Thoracic aorta (tissue), 2 donors: ENCODE results near the gene TNFSF4. TPM values are rescaled to one million over a fixed set of nuclear protein-coding genes. Genes with fewer than 3 reads are reported as not detected.

Experiments used
- ATAC-seq: fragments of 150-250 bp; one replicate; pipeline ENCODE4 v1.8.0; 2017; ENCODE audit warnings: low read depth; ENCODE audit not compliant: insufficient number of reproducible peaks, low FRiP score
- DNase-seq: peaks from one replicate; pipeline ENCODE4 v3.0.0-alpha.2; 2020; ENCODE audit warnings: low spot score
- H3K27ac ChIP-seq, 2 donors: fragments of 200-600 bp; sonication (generic); 1 replicate in 1 of 2; 2 replicates in 1 of 2; pipeline ENCODE4 v1.5.1; 2016; ENCODE audit warnings: mild to moderate bottlenecking in 2 of 2, moderate library complexity in 2 of 2
- H3K27me3 ChIP-seq: fragments of 200-600 bp; sonication (generic); replicated peaks from 2 replicates; pipeline ENCODE4 v1.6.0; 2016; ENCODE audit warnings: mild to moderate bottlenecking; ENCODE audit not compliant: insufficient read depth
- H3K36me3 ChIP-seq: fragments of 200-600 bp; sonication (generic); one replicate; pipeline ENCODE4 v1.5.1; 2016
- H3K4me1 ChIP-seq, 2 donors: fragments of 200-600 bp; sonication (generic); 1 replicate in 1 of 2; 2 replicates in 1 of 2; pipeline versions ENCODE4 v1.5.1 to v1.6.0; 2016; ENCODE audit warnings: low read depth in 2 of 2, mild to moderate bottlenecking in 1 of 2; ENCODE audit not compliant: control insufficient read depth in 1 of 2
- H3K4me3 ChIP-seq: fragments of 200-600 bp; sonication (generic); 2 replicates; pipeline ENCODE4 v1.5.1; 2016; ENCODE audit warnings: mild to moderate bottlenecking
- H3K9me3 ChIP-seq: fragments of 200-600 bp; sonication (generic); 2 replicates; pipeline ENCODE4 v1.5.1; 2016
- CTCF ChIP-seq: fragments of 200-600 bp; sonication (generic); IDR thresholded peaks from one replicate; pipeline ENCODE4 v1.5.1; 2019; ENCODE audit warnings: antibody characterized with exemption
- total RNA-seq, 2 donors: library from RNA; depleted of rRNA; stranded (reverse); fragments of >200 nt; gene quantifications; one replicate each; pipeline versions ENCODE4 v1.1.0 to v1.2.3, GENCODE V29; 2016

TNFSF4 gene
- total RNA-seq, 2 donors from 2014 or later: 0.71 to 5.4 TPM

DNA sequence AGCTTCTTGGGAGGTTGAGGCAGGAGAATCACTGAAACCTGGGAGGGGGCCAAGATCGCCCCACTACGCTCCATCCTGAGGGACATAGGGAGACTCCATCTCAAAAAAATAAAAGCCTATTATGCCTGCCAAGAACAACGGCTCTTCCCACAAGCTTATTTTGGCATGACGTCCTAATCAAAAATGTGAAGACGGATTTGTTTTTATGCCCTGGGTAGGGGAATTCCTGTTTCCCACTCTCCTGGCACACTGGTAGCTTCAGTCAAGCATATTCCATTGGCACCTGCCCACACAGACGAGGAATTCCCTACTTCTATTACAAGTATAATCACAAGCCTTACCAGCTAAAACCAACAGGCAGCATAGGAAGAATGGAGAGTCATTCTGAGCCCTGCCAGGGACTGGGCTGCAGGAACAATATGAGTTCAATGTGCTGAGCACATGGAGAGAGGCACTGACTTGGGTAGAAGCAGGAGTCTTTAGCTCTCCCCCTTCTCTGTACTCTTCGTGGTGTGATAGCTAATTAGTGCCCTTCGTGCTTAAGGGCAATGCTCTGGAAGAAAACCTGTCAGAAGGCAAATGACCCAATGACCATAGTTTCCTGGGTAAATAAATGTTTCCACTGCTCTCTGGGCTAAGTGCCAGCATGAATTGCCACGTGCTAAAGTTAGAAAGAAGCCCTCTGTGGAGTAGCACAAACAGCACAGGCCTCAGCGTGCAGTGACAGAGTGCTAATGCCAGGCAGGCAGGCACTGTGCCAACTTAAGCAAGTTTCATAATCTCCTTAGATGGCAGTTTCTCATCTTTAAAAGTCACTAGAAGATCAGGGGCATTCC lies 16.8 kb downstream of the TNFSF4 start:
- H3K27me3 ChIP-seq: no peaks in the 10 kb centered on the region
- H3K9me3 ChIP-seq: no peaks in the 10 kb centered on the region
- peaks cover 13 to 23% of the 10 kb centered on the region in 2 donors for H3K4me1 ChIP-seq
- ATAC-seq (peak; percentile 83), DNase-seq (peak; percentile 55)
- peak overlapping the region; percentile 70 to 80 for H3K27ac ChIP-seq
- no peaks in the 10 kb centered on the region for H3K36me3 ChIP-seq
- TF ChIP-seq CTCF: no peak
- peak overlapping the region; percentile 49 for H3K4me3 ChIP-seq

DNA sequence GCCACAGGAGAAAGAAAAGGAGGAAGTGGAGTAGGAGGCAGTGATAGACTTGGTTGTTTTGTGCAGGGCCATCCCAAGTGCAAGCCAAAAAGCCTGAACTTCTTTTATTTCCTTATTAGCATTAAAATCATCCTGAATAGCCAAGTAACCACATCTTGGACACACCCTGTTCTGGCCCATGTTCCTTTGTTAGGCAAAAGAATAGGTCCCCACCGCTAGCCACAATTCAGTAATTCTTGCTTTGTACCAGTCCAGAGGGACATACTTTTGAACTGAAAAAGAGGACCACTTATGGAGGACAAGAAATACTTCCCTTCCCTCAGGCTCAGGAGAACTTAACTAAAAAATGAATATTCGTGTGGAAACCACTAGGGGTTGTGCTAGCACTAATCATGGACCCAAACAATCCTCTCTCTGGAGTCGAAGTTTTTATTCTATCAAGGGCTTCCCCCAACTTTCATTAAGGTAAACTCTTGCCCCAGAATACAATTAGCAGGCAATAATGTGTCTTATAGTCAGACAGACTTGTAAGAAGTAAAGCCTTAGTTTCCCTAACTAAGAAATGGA lies 19.4 kb downstream of the TNFSF4 start:
- H3K9me3 ChIP-seq: no peaks in the 10 kb centered on the region
- ATAC-seq: no peak
- no peak overlapping the region for H3K27ac ChIP-seq
- no peak for DNase-seq
- no peak overlapping the region for H3K4me3 ChIP-seq
- no peak for TF ChIP-seq CTCF
- peaks cover 13 to 23% of the 10 kb centered on the region in 2 donors for H3K4me1 ChIP-seq
- H3K27me3 ChIP-seq: no peaks in the 10 kb centered on the region
- H3K36me3 ChIP-seq: no peaks in the 10 kb centered on the region

- no peak for TF ChIP-seq CTCF
- Histone ChIP-seq H3K4me1 (no peaks in the 10 kb centered on the region), H3K9me3 (peaks cover 3% of the 10 kb centered on the region), H3K4me3 (no peak overlapping the region), H3K27ac (no peak overlapping the region), H3K36me3 (no peaks in the 10 kb centered on the region), H3K27me3 (no peaks in the 10 kb centered on the region)
- DNase-seq (no peak), ATAC-seq (no peak)
Measured at GRCh38 chr1:173181791-173182190, 25.3 kb downstream of the TNFSF4 start.

DNA sequence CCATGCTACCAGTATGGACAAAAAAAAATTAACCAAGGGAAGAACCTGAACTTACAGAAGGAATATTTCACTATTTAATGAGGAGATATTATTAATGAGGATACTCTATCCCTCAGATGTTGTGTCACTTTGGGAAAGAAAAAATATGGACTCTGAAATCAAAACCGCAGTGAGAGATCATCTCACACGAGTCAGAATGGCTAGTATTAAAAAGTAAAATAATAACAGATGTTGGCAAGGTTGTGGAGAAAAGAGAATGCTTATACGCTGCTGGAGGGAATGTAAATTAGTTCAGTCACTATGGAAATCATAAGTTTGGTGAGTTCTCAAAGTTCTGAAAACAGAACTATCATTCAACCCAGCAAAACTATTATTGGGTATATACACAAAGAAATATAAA lies 30.9 kb downstream of the TNFSF4 start:
- no peak for DNase-seq
- Histone ChIP-seq H3K4me3 (no peak overlapping the region), H3K27me3 (no peaks in the 10 kb centered on the region), H3K27ac (no peak overlapping the region), H3K4me1 (no peaks in the 10 kb centered on the region), H3K9me3 (peaks cover 7% of the 10 kb centered on the region), H3K36me3 (no peaks in the 10 kb centered on the region)
- ATAC-seq: no peak
- TF ChIP-seq CTCF: no peak

- H3K9me3 ChIP-seq: peaks cover 11% of the 10 kb centered on the region
- H3K27me3 ChIP-seq: no peaks in the 10 kb centered on the region
- H3K27ac ChIP-seq: no peak overlapping the region
- H3K4me3 ChIP-seq: no peak overlapping the region
- no peak for ATAC-seq
- no peaks in the 10 kb centered on the region for H3K36me3 ChIP-seq
- H3K4me1 ChIP-seq: no peaks in the 10 kb centered on the region
- DNase-seq: no peak
- TF ChIP-seq CTCF: no peak
Measured at GRCh38 chr1:173175514-173176145, 31.5 kb downstream of the TNFSF4 start.
